CD8-positive, alpha-beta memory T cell (primary cell): ENCODE measurements around the gene DAPL1. TPM values are rescaled to one million over a fixed set of nuclear protein-coding genes. Genes with fewer than 3 reads are reported as not detected.

ENCODE experiments used
- CTCF ChIA-PET: fragments of 350-600 bp; sonication (Branson Sonifier 250); formaldehyde crosslinking; loops from one replicate; lab custom pipeline; 2021; ENCODE audit warnings: antibody characterized with exemption; lab: Charles Lee
- POLR2A ChIA-PET: fragments of 350-600 bp; sonication (Branson Sonifier 250); formaldehyde crosslinking; loops from one replicate; lab custom pipeline; 2021; ENCODE audit warnings: antibody characterized with exemption; lab: Charles Lee
- DNase-seq, 5 donors: peaks; one replicate each; pipeline versions ENCODE4 v3.0.0 to v3.0.0-alpha.2; 2020 to 2022; ENCODE audit warnings: mixed read lengths in 1 of 5
- H3K27ac ChIP-seq: one replicate; pipeline ENCODE4 v1.7.0; 2013; ENCODE audit warnings: low read depth, mild to moderate bottlenecking, low read length, moderate library complexity
- H3K27me3 ChIP-seq: 2 replicates; pipeline ENCODE4 v1.7.0; 2013; ENCODE audit warnings: low read length, mild to moderate bottlenecking; ENCODE audit not compliant: insufficient read depth, poor library complexity, severe bottlenecking
- H3K36me3 ChIP-seq: 2 replicates; pipeline ENCODE4 v1.7.0; 2013; ENCODE audit warnings: mild to moderate bottlenecking, low read length, moderate library complexity; ENCODE audit not compliant: insufficient read depth
- H3K4me1 ChIP-seq: 2 replicates; pipeline ENCODE4 v1.7.0; 2013; ENCODE audit warnings: mild to moderate bottlenecking, low read length, moderate library complexity; ENCODE audit not compliant: insufficient read depth
- H3K4me3 ChIP-seq: 2 replicates; pipeline ENCODE4 v1.7.0; 2013; ENCODE audit warnings: mild to moderate bottlenecking, low read length
- H3K9me3 ChIP-seq: 2 replicates; pipeline ENCODE4 v1.7.0; 2013; ENCODE audit warnings: mild to moderate bottlenecking, low read length
- H3K27ac Mint-ChIP-seq, 8 donors: one replicate each; pipeline ENCODE4 v1.8.0; 2020 to 2021; ENCODE audit warnings: mixed read lengths in 8 of 8, mild to moderate bottlenecking in 6 of 8, inconsistent platforms in 3 of 8, moderate library complexity in 3 of 8
- H3K27me3 Mint-ChIP-seq, 2 donors: one replicate each; pipeline ENCODE4 v1.8.0; 2020 to 2021; ENCODE audit warnings: mixed read lengths in 2 of 2, mild to moderate bottlenecking in 1 of 2, moderate library complexity in 1 of 2
- H3K36me3 Mint-ChIP-seq, 3 donors: one replicate each; pipeline ENCODE4 v1.8.0; 2020 to 2021; ENCODE audit warnings: mixed read lengths in 3 of 3, inconsistent platforms in 1 of 3, mild to moderate bottlenecking in 1 of 3
- H3K4me1 Mint-ChIP-seq, 3 donors: one replicate each; pipeline ENCODE4 v1.8.0; 2020 to 2021; ENCODE audit warnings: mixed read lengths in 3 of 3, inconsistent platforms in 1 of 3, mild to moderate bottlenecking in 1 of 3
- H3K4me3 Mint-ChIP-seq, 7 donors: one replicate each; pipeline ENCODE4 v1.8.0; 2020 to 2021; ENCODE audit warnings: mixed read lengths in 7 of 7, mild to moderate bottlenecking in 6 of 7, moderate library complexity in 4 of 7, inconsistent platforms in 2 of 7
- H3K9me3 Mint-ChIP-seq, 5 donors: one replicate each; pipeline ENCODE4 v1.8.0; 2020 to 2022; ENCODE audit warnings: mixed read lengths in 5 of 5, mild to moderate bottlenecking in 3 of 5, moderate library complexity in 2 of 5, inconsistent platforms in 1 of 5
- polyA plus RNA-seq: library from polyadenylated mRNA; unstranded; fragments of 300-500 nt; fragmentation: Illumina TruSeq; gene quantifications from one replicate; pipeline ENCODE4 v1.2.3, GENCODE V29; 2021
- total RNA-seq, 2 experiments: library from RNA; stranded (reverse); gene quantifications; one replicate each; pipeline ENCODE4 v1.2.3, GENCODE V29; 2021

The DAPL1 gene
- total and polyA plus RNA-seq, 3 experiments from 2014 or later = not detected

- Mint-ChIP-seq H3K27me3 (peaks cover 12 to 39% of the 10 kb centered on the region in 2 donors), H3K4me1 (no peaks in the 10 kb centered on the region), H3K9me3 (peaks cover 0 to 5% (median 0%) of the 10 kb centered on the region in 5 donors), H3K4me3 (no peak overlapping the region), H3K36me3 (no peaks in the 10 kb centered on the region), H3K27ac (no peak overlapping the region)
- CTCF ChIA-PET = interaction anchor here (1.3 to 5.2 kb wide), 7 partner anchors 11 to 732 kb away, joined by 3 to 47 read pairs (median 7); no protein-coding TSS in a partner anchor
- H3K4me3 ChIP-seq = no peak overlapping the region
- no peaks in the 10 kb centered on the region for H3K4me1 ChIP-seq
- no peak overlapping the region for H3K27ac ChIP-seq
- no peaks in the 10 kb centered on the region for H3K36me3 ChIP-seq
- no peaks in the 10 kb centered on the region for H3K27me3 ChIP-seq
- POLR2A ChIA-PET = interaction anchor here (0.5 kb wide), 1 partner anchor 957 kb away, joined by 5 read pairs; the partner anchor contains the start of gene MARCHF7
- no peaks in the 10 kb centered on the region for H3K9me3 ChIP-seq
- DNase-seq = no peak
These were observed 39.6 kb upstream of the DAPL1 start for GRCh38 chr2:158755310-158756087.

GRCh38 chr2:158756331-158756730 is 38.8 kb upstream of the DAPL1 start:
- Mint-ChIP-seq H3K9me3 (peaks cover 0 to 5% (median 0%) of the 10 kb centered on the region in 5 donors), H3K27me3 (peaks cover 12 to 40% of the 10 kb centered on the region in 2 donors), H3K4me1 (no peaks in the 10 kb centered on the region), H3K27ac (no peak overlapping the region), H3K4me3 (no peak overlapping the region), H3K36me3 (no peaks in the 10 kb centered on the region)
- ChIA-PET CTCF (interaction anchor here (5.2 kb wide), 1 partner anchor 733 kb away, joined by 47 read pairs; no protein-coding TSS in a partner anchor), POLR2A (no interaction called here)
- H3K4me1 ChIP-seq = no peaks in the 10 kb centered on the region
- no peaks in the 10 kb centered on the region for H3K36me3 ChIP-seq
- no peak overlapping the region for H3K27ac ChIP-seq
- DNase-seq = no peak
- H3K4me3 ChIP-seq = no peak overlapping the region
- H3K27me3 ChIP-seq = no peaks in the 10 kb centered on the region
- no peaks in the 10 kb centered on the region for H3K9me3 ChIP-seq

DNA sequence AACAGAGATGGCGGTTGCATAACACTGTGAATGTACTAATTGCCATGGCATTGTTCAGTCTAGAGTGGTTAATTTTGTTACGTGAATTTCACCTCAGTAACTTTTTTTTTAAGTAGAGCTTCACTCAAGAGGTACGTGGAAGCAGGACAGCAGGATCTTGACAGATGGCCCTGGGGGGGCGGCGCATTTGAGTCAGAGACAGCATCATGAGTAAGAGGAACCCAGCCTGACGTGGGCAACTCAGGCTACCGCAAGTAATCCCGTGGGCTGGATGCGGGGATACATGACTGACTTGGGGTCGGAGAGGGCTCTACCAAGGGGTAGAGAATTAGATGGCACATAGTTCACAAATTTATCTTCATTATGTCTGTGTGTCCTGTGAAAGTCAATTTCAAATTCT is 38.1 kb upstream of the DAPL1 start:
- ChIA-PET CTCF (interaction anchor here (5.2 kb wide), 1 partner anchor 734 kb away, joined by 47 read pairs; no protein-coding TSS in a partner anchor), POLR2A (no interaction called here)
- no peaks in the 10 kb centered on the region for H3K27me3 ChIP-seq
- H3K4me3 Mint-ChIP-seq = no peak overlapping the region
- H3K9me3 ChIP-seq = no peaks in the 10 kb centered on the region
- no peak overlapping the region for H3K27ac ChIP-seq
- peak overlapping the region in 1 of 8 donors; percentile 33 for H3K27ac Mint-ChIP-seq
- no peak for DNase-seq
- H3K36me3 Mint-ChIP-seq = no peaks in the 10 kb centered on the region
- no peaks in the 10 kb centered on the region for H3K36me3 ChIP-seq
- no peak overlapping the region for H3K4me3 ChIP-seq
- no peaks in the 10 kb centered on the region for H3K4me1 ChIP-seq
- H3K4me1 Mint-ChIP-seq = no peaks in the 10 kb centered on the region
- H3K9me3 Mint-ChIP-seq = peaks cover 0 to 5% (median 0%) of the 10 kb centered on the region in 5 donors
- peaks cover 14 to 38% of the 10 kb centered on the region in 2 donors for H3K27me3 Mint-ChIP-seq

DNA sequence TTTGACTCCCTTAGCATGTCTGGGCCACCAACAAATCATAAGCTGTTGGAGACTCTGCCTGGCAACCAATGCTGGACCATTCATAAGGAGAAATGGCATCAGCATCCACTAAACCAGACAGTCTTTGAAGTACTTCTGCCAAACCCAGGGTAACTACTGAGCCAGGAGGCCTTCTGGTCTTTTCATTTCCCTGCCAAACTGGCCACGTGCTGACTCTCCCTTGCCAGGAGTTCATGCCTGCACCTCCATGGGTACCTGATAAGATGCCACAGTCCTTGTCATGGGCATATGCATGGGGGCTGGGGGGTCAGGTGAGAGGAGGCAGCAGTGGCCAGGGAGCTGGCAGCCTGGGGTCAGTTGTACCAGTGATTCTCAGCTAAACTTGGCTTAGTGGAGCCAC is 34.2 kb upstream of the DAPL1 start:
- no peak overlapping the region for H3K27ac ChIP-seq
- DNase-seq = no peak
- Mint-ChIP-seq H3K9me3 (peaks cover 0 to 5% (median 0%) of the 10 kb centered on the region in 5 donors), H3K36me3 (no peaks in the 10 kb centered on the region), H3K27me3 (peaks cover 7 to 23% of the 10 kb centered on the region in 2 donors), H3K27ac (no peak overlapping the region), H3K4me3 (peak overlapping the region in 1 of 7 donors; percentile 9), H3K4me1 (no peaks in the 10 kb centered on the region)
- CTCF ChIA-PET = interaction anchor here (1.4 kb wide), 1 partner anchor 9 kb away, joined by 5 read pairs; no protein-coding TSS in a partner anchor
- no peaks in the 10 kb centered on the region for H3K9me3 ChIP-seq
- no peak overlapping the region for H3K4me3 ChIP-seq
- no peaks in the 10 kb centered on the region for H3K27me3 ChIP-seq
- no peaks in the 10 kb centered on the region for H3K36me3 ChIP-seq
- POLR2A ChIA-PET = no interaction called here
- no peaks in the 10 kb centered on the region for H3K4me1 ChIP-seq

DNA sequence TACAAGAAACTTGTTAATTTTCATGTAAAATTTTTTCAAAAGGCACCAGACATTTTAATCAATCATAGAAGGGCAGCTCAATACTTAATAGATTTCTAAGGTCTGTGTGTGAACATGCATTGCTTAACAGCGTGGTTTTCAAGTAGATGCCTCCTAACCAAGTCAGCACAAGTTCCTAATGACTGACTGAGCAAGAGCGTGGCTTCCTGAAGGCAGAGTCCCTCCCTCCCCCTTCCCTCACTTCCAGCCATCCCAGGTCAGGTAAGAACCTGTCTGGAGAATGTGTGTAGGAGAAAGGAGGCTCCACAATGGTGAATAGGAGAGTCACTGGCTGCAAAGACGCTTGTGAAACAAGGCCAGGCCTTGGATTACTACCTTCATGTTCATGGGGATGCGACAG is 33.5 kb upstream of the DAPL1 start:
- POLR2A ChIA-PET = no interaction called here
- no peaks in the 10 kb centered on the region for H3K36me3 ChIP-seq
- Mint-ChIP-seq H3K4me1 (no peaks in the 10 kb centered on the region), H3K27ac (no peak overlapping the region), H3K27me3 (peaks cover 7 to 20% of the 10 kb centered on the region in 2 donors), H3K36me3 (no peaks in the 10 kb centered on the region), H3K9me3 (peaks cover 0 to 5% (median 0%) of the 10 kb centered on the region in 5 donors), H3K4me3 (no peak overlapping the region)
- no peaks in the 10 kb centered on the region for H3K9me3 ChIP-seq
- no peaks in the 10 kb centered on the region for H3K27me3 ChIP-seq
- CTCF ChIA-PET = interaction anchor here (1.4 kb wide), 1 partner anchor 10 kb away, joined by 5 read pairs; no protein-coding TSS in a partner anchor
- H3K4me3 ChIP-seq = no peak overlapping the region
- no peak overlapping the region for H3K27ac ChIP-seq
- H3K4me1 ChIP-seq = no peaks in the 10 kb centered on the region
- no peak for DNase-seq

DNA sequence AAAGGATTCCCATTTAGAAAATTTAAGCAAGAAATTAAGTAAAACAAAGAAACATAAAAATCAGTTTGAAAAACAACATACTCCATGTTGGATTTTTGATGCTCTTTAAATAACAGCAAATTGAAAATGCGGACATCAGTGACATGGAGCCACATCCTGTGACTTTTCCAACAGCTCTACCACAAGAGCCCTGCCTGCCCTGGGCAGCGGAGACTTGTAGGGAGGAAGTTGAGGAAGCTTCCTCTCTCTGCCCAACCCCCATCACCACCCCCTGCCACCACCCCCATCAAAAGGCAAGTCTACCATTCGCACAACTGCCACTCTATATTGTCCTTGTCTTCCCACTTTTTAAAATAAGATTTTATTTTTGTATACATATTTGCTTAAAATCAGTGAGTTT is 32.8 kb upstream of the DAPL1 start:
- Histone ChIP-seq H3K4me3 (no peak overlapping the region), H3K27me3 (no peaks in the 10 kb centered on the region), H3K9me3 (no peaks in the 10 kb centered on the region), H3K36me3 (no peaks in the 10 kb centered on the region), H3K4me1 (no peaks in the 10 kb centered on the region), H3K27ac (no peak overlapping the region)
- Mint-ChIP-seq H3K27ac (no peak overlapping the region), H3K27me3 (peaks cover 7 to 15% of the 10 kb centered on the region in 2 donors), H3K9me3 (peaks cover 0 to 5% (median 0%) of the 10 kb centered on the region in 5 donors), H3K4me3 (no peak overlapping the region), H3K4me1 (no peaks in the 10 kb centered on the region), H3K36me3 (no peaks in the 10 kb centered on the region)
- POLR2A ChIA-PET = no interaction called here
- CTCF ChIA-PET = interaction anchor here (1.2 kb wide), 1 partner anchor 8 kb away, joined by 5 read pairs; no protein-coding TSS in a partner anchor
- no peak for DNase-seq

- DNase-seq = no peak
- no peak overlapping the region for H3K4me3 Mint-ChIP-seq
- Histone ChIP-seq H3K9me3 (no peaks in the 10 kb centered on the region), H3K36me3 (no peaks in the 10 kb centered on the region), H3K27ac (no peak overlapping the region), H3K4me1 (no peaks in the 10 kb centered on the region), H3K4me3 (no peak overlapping the region), H3K27me3 (no peaks in the 10 kb centered on the region)
- POLR2A ChIA-PET = no interaction called here
- H3K4me1 Mint-ChIP-seq = no peaks in the 10 kb centered on the region
- CTCF ChIA-PET = interaction anchor here (2.7 kb wide), 1 partner anchor 12 kb away, joined by 12 read pairs; no protein-coding TSS in a partner anchor
- no peaks in the 10 kb centered on the region for H3K36me3 Mint-ChIP-seq
- no peaks in the 10 kb centered on the region for H3K9me3 Mint-ChIP-seq
- H3K27ac Mint-ChIP-seq = no peak overlapping the region
- peaks cover 0 to 2% of the 10 kb centered on the region in 2 donors for H3K27me3 Mint-ChIP-seq
These were observed 28.6 kb upstream of the DAPL1 start for GRCh38 chr2:158766524-158766923.
